AG10803 (cell line): Measurements from ENCODE around the gene MED27.

ENCODE experiments used
- DNase-seq: peaks from one replicate; pipeline ENCODE4 v3.0.0; 2010; ENCODE audit warnings: low read depth
- H3K4me3 ChIP-seq: 2 replicates; pipeline ENCODE4 v1.5.1; 2011; ENCODE audit warnings: mild to moderate bottlenecking, low read length, control low read depth
- TF ChIP-seq, protein P1 (sequence below): conservative IDR thresholded peaks from 2 replicates; pipeline ENCODE4 v1.5.1; 2011; ENCODE audit warnings: mild to moderate bottlenecking, low read length, control low read depth, inconsistent platforms

MED27 gene

DNA sequence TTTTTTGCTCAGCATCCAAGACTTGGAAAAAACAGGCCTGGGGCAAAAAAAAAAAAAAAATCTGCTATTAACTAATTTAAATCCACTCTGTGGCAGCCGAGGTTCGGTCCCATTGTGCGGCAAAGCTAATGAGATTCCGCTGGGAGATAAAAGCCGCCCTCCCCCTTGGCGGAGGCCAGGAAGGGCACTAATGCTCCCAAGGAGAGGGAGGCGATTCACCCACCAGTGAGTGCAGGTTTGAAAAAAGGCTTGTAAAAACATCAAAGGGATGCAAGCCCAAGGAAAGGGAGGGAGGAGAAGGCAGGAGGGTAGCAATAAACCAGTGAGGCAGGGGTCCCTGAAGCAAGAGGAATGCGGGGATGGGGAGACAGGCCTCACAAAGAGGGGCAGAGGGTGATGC lies 210.3 kb downstream of the MED27 start:
- no peak overlapping the region for H3K4me3 ChIP-seq
- TF ChIP-seq, protein P1, sequence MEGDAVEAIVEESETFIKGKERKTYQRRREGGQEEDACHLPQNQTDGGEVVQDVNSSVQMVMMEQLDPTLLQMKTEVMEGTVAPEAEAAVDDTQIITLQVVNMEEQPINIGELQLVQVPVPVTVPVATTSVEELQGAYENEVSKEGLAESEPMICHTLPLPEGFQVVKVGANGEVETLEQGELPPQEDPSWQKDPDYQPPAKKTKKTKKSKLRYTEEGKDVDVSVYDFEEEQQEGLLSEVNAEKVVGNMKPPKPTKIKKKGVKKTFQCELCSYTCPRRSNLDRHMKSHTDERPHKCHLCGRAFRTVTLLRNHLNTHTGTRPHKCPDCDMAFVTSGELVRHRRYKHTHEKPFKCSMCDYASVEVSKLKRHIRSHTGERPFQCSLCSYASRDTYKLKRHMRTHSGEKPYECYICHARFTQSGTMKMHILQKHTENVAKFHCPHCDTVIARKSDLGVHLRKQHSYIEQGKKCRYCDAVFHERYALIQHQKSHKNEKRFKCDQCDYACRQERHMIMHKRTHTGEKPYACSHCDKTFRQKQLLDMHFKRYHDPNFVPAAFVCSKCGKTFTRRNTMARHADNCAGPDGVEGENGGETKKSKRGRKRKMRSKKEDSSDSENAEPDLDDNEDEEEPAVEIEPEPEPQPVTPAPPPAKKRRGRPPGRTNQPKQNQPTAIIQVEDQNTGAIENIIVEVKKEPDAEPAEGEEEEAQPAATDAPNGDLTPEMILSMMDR, result no peak
- no peak for DNase-seq

DNA sequence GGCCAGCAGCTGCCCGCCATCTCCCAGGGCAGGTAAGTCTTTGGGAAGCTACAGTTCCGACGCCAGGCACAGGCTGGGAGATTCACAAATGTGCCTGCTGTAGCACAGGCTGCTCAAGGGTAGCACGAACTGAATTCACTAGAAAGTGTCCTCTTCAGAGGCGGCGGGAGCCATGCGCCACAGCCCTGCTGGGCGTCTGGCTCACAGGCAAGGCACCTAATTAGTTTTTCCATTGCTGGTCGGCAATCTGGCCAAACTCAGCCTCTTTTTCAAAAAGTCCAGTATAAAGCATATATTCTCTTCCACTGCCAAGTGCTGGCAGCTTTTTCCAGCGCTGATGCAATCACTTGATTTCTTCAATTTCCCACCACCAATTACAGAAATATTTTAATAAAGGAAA lies 210.9 kb downstream of the MED27 start:
- peak; percentile 52 for DNase-seq
- TF ChIP-seq, protein P1, result no peak
- no peak overlapping the region for H3K4me3 ChIP-seq

DNA sequence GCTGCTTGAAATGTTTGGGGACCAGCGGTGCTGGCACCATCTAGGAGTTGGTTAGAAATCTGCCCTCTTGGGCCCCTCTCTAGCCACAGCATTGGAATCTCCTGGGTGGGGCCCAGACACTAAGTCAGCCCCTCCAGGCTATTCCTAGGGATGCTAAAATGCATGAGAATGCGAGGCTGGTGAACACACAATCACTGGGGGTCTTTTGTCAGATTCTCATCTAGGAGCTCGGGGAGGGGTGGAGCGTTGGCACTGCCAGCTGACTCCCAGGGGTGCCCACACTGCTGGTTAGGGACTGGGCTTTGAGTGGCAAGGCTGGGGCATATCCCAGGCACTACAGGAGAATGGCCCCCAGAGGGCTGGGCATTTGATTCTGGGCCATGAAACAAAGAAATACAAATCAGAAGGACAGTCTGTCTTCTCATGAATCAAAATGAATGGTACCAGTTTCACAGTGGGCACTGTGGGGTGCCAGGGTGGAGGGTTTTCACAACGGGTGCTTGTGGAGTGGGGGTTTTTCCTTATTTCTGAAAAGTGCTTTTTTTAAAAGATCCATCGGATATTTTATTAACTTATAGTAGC lies 212.0 kb downstream of the MED27 start:
- H3K4me3 ChIP-seq, result no peak overlapping the region
- DNase-seq, result no peak
- TF ChIP-seq, protein P1, result no peak

DNA sequence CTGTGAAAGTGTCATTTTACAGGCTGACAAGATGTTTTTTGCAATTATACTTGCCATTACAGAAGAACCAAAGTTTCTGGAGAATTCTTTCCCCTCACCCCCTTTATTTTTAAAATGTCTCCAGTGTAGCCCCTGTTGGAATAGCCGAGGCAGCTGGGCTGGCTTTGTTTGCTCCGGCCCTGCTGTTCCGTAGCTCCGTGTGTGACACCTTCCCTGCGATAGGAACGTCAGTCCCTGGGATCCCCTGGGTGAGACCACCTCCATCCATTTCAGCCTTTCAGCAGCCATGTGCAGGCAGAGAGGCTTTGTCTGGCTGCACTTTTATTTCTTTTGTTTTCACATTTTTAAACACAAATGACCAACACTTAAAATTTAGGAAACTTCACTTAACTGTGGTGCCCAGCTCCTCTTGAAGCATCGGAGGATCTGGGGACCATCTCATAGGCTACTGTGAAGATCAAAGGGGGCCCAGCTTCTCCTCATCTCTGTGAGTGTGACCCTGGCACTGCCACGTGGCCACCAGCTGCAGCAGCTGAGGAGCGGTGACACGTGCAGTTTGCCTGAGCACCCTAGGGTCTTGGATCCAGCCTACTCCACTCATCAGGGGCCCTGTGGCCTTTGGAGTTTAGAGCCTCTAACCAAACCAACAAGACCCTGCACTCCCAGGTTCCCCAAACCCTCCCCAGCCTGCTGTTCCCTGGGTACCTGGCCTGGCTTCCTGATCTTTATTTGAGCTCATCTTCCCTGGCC lies 214.0 kb downstream of the MED27 start:
- TF ChIP-seq, protein P1, result no peak
- H3K4me3 ChIP-seq, result no peak overlapping the region
- DNase-seq, result no peak

DNA sequence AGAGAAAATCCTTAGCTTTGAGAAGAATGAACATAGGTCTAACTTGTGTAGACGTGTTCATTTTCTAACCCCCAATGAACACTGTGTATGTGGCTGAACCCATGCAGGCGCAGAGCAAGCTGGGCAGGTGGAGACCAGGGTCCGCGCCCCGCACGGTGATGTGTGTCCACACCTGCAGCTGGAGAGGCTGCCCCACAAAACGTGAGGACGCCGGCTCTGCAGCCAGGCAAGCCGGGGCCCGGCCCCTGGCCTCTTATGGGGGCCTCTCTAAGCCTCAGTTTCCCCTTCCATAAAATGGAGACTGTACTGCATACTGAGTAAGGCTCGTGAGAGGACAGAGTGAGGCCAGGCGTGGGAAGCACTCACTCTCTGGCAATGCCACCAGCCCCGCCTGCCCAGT lies 215.1 kb downstream of the MED27 start:
- no peak overlapping the region for H3K4me3 ChIP-seq
- TF ChIP-seq, protein P1, result no peak
- no peak for DNase-seq

DNA sequence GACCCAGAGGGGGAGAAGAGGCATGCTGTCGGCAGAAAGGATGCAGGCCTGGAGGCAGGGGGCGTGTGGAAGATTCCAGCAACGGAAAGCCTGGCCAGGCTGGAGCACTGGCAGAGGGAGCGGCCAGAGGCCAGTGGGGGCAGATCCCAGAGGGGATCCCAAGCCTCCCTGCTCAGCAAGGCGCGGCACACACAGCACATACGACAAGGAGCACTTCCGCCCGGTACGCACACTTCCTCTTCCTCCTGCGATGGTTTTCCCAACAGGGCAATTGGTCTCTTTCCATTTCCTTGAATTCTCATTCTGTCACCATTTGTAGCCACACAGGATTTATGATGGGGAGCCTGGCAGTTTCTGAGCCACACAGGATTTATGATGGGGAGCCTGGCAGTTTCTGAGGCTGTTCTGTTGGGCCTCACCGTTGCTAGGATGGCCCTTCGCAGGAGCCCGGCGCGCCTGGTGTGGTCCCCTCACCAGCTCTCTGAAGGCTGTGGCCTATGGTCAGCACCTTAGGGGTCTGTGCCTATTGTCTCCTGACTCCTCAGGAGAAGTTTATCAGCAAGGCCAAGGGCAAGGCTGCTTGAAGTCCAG lies 216.3 kb downstream of the MED27 start:
- no peak for DNase-seq
- TF ChIP-seq, protein P1, result no peak
- H3K4me3 ChIP-seq, result no peak overlapping the region

DNA sequence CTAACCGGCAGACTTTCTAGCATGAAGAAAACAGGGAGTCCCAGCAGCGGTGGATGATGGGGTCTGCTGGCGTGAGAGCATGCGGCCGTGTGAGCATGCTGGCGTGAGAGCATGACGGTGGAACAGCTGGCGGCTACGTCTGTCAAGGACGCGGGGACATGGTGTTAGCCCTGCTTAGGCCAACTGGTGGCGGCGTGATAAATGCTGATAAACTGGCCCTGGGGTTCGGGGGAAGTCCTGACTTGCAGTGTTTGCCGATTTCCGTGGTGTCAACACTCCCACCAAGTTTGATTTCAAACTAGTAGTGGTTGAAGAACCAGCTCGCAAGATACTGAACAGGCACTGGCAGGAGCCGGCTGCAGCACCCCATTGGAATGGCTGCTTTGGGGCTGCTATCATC lies 217.4 kb downstream of the MED27 start:
- TF ChIP-seq, protein P1, result no peak
- DNase-seq, result no peak
- no peak overlapping the region for H3K4me3 ChIP-seq
